SK-N-SH treated with all-trans-retinoic acid at 6 μM for 48 hours (cell line): ENCODE measurements around the gene PRDM15.

Experiments used
- ATAC-seq: fragments of 200-7000 bp; cut with Tn5 transposase; 3 replicates; pipeline ENCODE4 v1.9.1; 2020; ENCODE audit warnings: mild to moderate bottlenecking, moderate library complexity
- BACH2 ChIP-seq: fragments of 250-450 bp; sonication (Bioruptor Pico); IDR thresholded peaks from 2 replicates; pipeline ENCODE4 v1.9.0; 2021; ENCODE audit warnings: mild to moderate bottlenecking, borderline replicate concordance
- CSDC2 ChIP-seq: fragments of 250-450 bp; sonication (Bioruptor Pico); IDR thresholded peaks from 2 replicates; pipeline ENCODE4 v1.5.0; 2020; ENCODE audit warnings: mild to moderate bottlenecking, moderate library complexity
- CSRNP3 ChIP-seq: fragments of 250-450 bp; sonication (Bioruptor Pico); IDR thresholded peaks from 2 replicates; pipeline ENCODE4 v1.5.1; 2021; ENCODE audit warnings: mild to moderate bottlenecking, moderate library complexity
- ESRRG ChIP-seq: fragments of 250-450 bp; sonication (Bioruptor Pico); IDR thresholded peaks from 2 replicates; pipeline ENCODE4 v1.6.1; 2021; ENCODE audit warnings: mild to moderate bottlenecking
- GLIS3 ChIP-seq: fragments of 250-450 bp; sonication (Bioruptor Pico); IDR thresholded peaks from 2 replicates; pipeline ENCODE4 v1.5.0; 2020; ENCODE audit warnings: mild to moderate bottlenecking, moderate library complexity
- ISL1 ChIP-seq: fragments of 250-450 bp; sonication (Bioruptor Pico); IDR thresholded peaks from 2 replicates; pipeline ENCODE4 v2.1.2; 2022; ENCODE audit warnings: mild to moderate bottlenecking, moderate library complexity
- OSR1 ChIP-seq: fragments of 250-450 bp; sonication (Bioruptor Pico); IDR thresholded peaks from 2 replicates; pipeline ENCODE4 v1.8.0; 2022; ENCODE audit warnings: moderate library complexity, mild to moderate bottlenecking, inconsistent platforms
- PATZ1 ChIP-seq: fragments of 250-450 bp; sonication (Bioruptor Pico); IDR thresholded peaks from 2 replicates; pipeline ENCODE4 v1.8.0; 2020; ENCODE audit warnings: mild to moderate bottlenecking, moderate library complexity, borderline replicate concordance
- PPARA ChIP-seq: fragments of 250-450 bp; sonication (Bioruptor Pico); IDR thresholded peaks from 2 replicates; pipeline ENCODE4 v1.5.0; 2020; ENCODE audit warnings: mild to moderate bottlenecking, borderline replicate concordance
- SNAI2 ChIP-seq: fragments of 250-450 bp; sonication (Bioruptor Pico); IDR thresholded peaks from 2 replicates; pipeline ENCODE4 v1.5.0; 2020; ENCODE audit warnings: mild to moderate bottlenecking, moderate library complexity
- TCF4 ChIP-seq: fragments of 250-450 bp; sonication (Bioruptor Pico); IDR thresholded peaks from 2 replicates; pipeline ENCODE4 v1.8.0; 2021; ENCODE audit warnings: mild to moderate bottlenecking, moderate library complexity, borderline replicate concordance
- TOX ChIP-seq: fragments of 250-450 bp; sonication (Bioruptor Pico); IDR thresholded peaks from 2 replicates; pipeline ENCODE4 v1.8.0; 2021; ENCODE audit warnings: mild to moderate bottlenecking, moderate library complexity, borderline replicate concordance
- TSHZ2 ChIP-seq: fragments of 250-450 bp; sonication (Bioruptor Pico); IDR thresholded peaks from 2 replicates; pipeline ENCODE4 v1.5.0; 2020; ENCODE audit warnings: mild to moderate bottlenecking, moderate library complexity
- ZC3H10 ChIP-seq: fragments of 250-450 bp; sonication (Bioruptor Pico); IDR thresholded peaks from 2 replicates; pipeline ENCODE4 v1.5.1; 2021; ENCODE audit warnings: mild to moderate bottlenecking, moderate library complexity
- ZFP3 ChIP-seq: fragments of 250-450 bp; sonication (Bioruptor Pico); IDR thresholded peaks from 2 replicates; pipeline ENCODE4 v1.5.0; 2020; ENCODE audit warnings: mild to moderate bottlenecking, moderate library complexity
- ZFP30 ChIP-seq: fragments of 450-650 bp; formaldehyde crosslinking; IDR thresholded peaks from 2 replicates; pipeline ENCODE4 v1.5.0; 2022; ENCODE audit warnings: mild to moderate bottlenecking, moderate library complexity
- ZNF565 ChIP-seq: fragments of 450-650 bp; formaldehyde crosslinking; conservative IDR thresholded peaks from 2 replicates; pipeline ENCODE4 v1.5.0; 2020; ENCODE audit warnings: low read depth, mild to moderate bottlenecking, moderate library complexity
- ZNF8 ChIP-seq: fragments of 450-650 bp; formaldehyde crosslinking; IDR thresholded peaks from 2 replicates; pipeline ENCODE4 v1.5.0; 2020; ENCODE audit warnings: mild to moderate bottlenecking, moderate library complexity
- TF ChIP-seq, protein P1 (sequence below): fragments of 250-450 bp; sonication (Bioruptor Pico); IDR thresholded peaks from 2 replicates; pipeline ENCODE4 v1.8.0; 2021; ENCODE audit warnings: low read depth, mild to moderate bottlenecking, moderate library complexity, borderline replicate concordance

Gene PRDM15

DNA sequence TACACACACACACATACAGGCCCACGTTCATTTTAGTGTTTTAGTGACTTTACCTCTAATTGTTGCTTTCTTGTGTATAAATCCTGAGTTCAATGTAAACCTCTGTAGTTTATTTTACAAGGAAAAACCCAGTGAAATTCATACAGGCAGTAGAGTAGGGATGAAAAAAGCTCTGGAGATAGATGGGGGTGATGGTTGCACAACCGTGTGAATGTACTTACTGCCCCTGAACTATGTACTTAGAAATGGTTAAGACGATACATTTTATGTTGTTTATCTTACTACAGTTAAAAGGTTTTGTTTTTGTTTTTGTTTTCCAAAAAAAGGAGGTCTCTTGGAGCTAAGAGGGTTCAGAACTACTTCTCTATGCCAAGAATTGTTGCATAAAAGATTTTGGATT, 29.7 kb upstream of the PRDM15 start (continued):
- TF ChIP-seq CSRNP3 (CRISPR knock-in tag) = no peak
- no peak for TF ChIP-seq ZNF8
- no peak for TF ChIP-seq ZNF565 (CRISPR knock-in tag)

- TF ChIP-seq ZC3H10 (CRISPR knock-in tag) (no peak), ZFP30 (no peak), ZNF8 (no peak), ISL1 (no peak)
- TF ChIP-seq, all 23 proteins: peak for 0
- no peak for ATAC-seq
Measured at GRCh38 chr21:41907496-41908258, 28.5 kb upstream of the PRDM15 start.

DNA sequence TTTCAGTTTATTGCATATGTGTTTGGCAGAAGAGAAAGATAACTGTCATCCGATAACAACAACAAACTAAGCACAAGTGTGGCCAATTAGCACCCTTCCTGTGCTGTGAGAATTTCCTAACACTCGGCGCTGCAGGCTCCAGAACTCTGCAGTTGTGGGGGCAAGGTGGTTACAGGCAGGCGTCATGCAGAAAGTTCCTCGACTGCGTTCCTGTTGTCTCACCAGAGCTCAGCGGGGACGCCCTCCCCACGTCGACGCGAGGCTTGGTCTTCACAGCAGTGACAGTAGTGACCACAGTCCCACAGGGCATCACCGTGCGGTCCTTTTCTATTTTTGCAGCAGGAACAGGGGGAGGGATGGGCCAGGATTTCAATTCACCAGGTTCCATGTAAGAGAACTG, 27.6 kb upstream of the PRDM15 start:
- TF ChIP-seq TSHZ2 (CRISPR knock-in tag) (no peak), PPARA (no peak), CSDC2 (no peak), PATZ1 (no peak), OSR1 (CRISPR knock-in tag) (no peak), ZFP3 (CRISPR knock-in tag) (no peak), ZC3H10 (CRISPR knock-in tag) (no peak), TCF4 (CRISPR knock-in tag) (no peak), ESRRG (CRISPR knock-in tag) (no peak), ZNF8 (no peak)
- TF ChIP-seq, protein P1, sequence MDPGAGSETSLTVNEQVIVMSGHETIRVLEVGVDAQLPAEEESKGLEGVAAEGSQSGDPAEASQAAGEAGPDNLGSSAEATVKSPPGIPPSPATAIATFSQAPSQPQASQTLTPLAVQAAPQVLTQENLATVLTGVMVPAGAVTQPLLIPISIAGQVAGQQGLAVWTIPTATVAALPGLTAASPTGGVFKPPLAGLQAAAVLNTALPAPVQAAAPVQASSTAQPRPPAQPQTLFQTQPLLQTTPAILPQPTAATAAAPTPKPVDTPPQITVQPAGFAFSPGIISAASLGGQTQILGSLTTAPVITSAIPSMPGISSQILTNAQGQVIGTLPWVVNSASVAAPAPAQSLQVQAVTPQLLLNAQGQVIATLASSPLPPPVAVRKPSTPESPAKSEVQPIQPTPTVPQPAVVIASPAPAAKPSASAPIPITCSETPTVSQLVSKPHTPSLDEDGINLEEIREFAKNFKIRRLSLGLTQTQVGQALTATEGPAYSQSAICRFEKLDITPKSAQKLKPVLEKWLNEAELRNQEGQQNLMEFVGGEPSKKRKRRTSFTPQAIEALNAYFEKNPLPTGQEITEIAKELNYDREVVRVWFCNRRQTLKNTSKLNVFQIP (CRISPR knock-in tag) = no peak
- no peak for ATAC-seq

GRCh38 chr21:41903559-41904351, 24.6 kb upstream of the PRDM15 start:
- no peak for ATAC-seq
- no peak for TF ChIP-seq ZFP3 (CRISPR knock-in tag)
- no peak for TF ChIP-seq ISL1
- TF ChIP-seq TOX (CRISPR knock-in tag) = no peak
- no peak for TF ChIP-seq ZNF565 (CRISPR knock-in tag)
- no peak for TF ChIP-seq GLIS3 (CRISPR knock-in tag)
- no peak for TF ChIP-seq OSR1 (CRISPR knock-in tag)
- no peak for TF ChIP-seq ZC3H10 (CRISPR knock-in tag)

DNA sequence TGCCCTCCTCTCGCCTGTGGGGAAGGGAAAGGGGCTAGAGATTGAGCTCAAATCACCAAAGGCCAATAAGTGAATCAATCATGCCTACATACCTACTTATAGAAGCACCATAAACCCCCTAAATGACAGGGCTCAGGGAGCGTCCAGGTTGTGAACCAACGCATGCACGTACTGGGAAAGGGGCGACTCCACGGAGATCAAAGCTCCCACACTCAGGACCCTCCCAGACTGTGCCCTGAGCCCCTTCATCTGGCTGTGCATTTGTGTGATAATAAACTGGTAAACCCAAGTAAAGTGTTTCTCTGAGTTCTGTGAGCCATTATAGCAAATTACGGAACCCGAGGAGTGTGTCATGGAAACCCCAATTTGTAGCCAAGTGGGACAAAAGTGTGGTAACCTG, 23.8 kb upstream of the PRDM15 start:
- ATAC-seq = no peak
- TF ChIP-seq SNAI2 = no peak
- no peak for TF ChIP-seq ZC3H10 (CRISPR knock-in tag)
- TF ChIP-seq ZNF565 (CRISPR knock-in tag) = no peak
- no peak for TF ChIP-seq PATZ1
- TF ChIP-seq CSDC2 = no peak
- no peak for TF ChIP-seq ESRRG (CRISPR knock-in tag)
- no peak for TF ChIP-seq BACH2 (CRISPR knock-in tag)
- no peak for TF ChIP-seq TSHZ2 (CRISPR knock-in tag)
